PFSK-1 (cell line): ENCODE measurements around the gene IL10RA.

Experiments
- FOXP2 ChIP-seq: optimal IDR thresholded peaks from 2 replicates; pipeline ENCODE3; 2011; ENCODE audit warnings: borderline replicate concordance, control low read depth, inconsistent platforms; ENCODE audit not compliant: insufficient read depth; ENCODE audit errors: extremely low read length, extremely low read depth
- POLR2AphosphoS5 ChIP-seq: IDR thresholded peaks from 2 replicates; pipeline ENCODE4 v1.6.1; 2012; ENCODE audit warnings: low read depth, mild to moderate bottlenecking, control low read depth, low read length, moderate library complexity
- SIN3A ChIP-seq: IDR thresholded peaks from 2 replicates; pipeline ENCODE4 v1.6.1; 2012; ENCODE audit warnings: mild to moderate bottlenecking, low read length, moderate library complexity, borderline replicate concordance; ENCODE audit not compliant: insufficient read depth
- TAF1 ChIP-seq: IDR thresholded peaks from 2 replicates; pipeline ENCODE4 v1.6.1; 2012; ENCODE audit warnings: low read length, control low read depth, borderline replicate concordance; ENCODE audit not compliant: insufficient read depth
- TF ChIP-seq, protein P1 (sequence below), 2 experiments: IDR thresholded peaks; 2 replicates each; pipeline versions ENCODE4 v1.6.1 to v1.8.0; 2011 to 2012; ENCODE audit warnings: low read depth in 2 of 2, low read length in 2 of 2, control low read depth in 1 of 2, inconsistent platforms in 1 of 2, mild to moderate bottlenecking in 1 of 2, moderate library complexity in 1 of 2; ENCODE audit not compliant: insufficient read depth in 1 of 2

- TF ChIP-seq TAF1 (no peak), SIN3A (no peak), POLR2AphosphoS5 (no peak), FOXP2 (no peak)
- TF ChIP-seq, protein P1, sequence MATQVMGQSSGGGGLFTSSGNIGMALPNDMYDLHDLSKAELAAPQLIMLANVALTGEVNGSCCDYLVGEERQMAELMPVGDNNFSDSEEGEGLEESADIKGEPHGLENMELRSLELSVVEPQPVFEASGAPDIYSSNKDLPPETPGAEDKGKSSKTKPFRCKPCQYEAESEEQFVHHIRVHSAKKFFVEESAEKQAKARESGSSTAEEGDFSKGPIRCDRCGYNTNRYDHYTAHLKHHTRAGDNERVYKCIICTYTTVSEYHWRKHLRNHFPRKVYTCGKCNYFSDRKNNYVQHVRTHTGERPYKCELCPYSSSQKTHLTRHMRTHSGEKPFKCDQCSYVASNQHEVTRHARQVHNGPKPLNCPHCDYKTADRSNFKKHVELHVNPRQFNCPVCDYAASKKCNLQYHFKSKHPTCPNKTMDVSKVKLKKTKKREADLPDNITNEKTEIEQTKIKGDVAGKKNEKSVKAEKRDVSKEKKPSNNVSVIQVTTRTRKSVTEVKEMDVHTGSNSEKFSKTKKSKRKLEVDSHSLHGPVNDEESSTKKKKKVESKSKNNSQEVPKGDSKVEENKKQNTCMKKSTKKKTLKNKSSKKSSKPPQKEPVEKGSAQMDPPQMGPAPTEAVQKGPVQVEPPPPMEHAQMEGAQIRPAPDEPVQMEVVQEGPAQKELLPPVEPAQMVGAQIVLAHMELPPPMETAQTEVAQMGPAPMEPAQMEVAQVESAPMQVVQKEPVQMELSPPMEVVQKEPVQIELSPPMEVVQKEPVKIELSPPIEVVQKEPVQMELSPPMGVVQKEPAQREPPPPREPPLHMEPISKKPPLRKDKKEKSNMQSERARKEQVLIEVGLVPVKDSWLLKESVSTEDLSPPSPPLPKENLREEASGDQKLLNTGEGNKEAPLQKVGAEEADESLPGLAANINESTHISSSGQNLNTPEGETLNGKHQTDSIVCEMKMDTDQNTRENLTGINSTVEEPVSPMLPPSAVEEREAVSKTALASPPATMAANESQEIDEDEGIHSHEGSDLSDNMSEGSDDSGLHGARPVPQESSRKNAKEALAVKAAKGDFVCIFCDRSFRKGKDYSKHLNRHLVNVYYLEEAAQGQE (IDR thresholded peaks at IDR 0.05; ENCODE audit: insufficient read depth in 1 of 2, low read depth in 2 of 2, low read length in 2 of 2): no peak
Observed at GRCh38 chr11:117984476-117984875, 1.7 kb upstream of the IL10RA start.
